Measurements from ENCODE around the gene BCL2. TPM values are rescaled to one million over a fixed set of nuclear protein-coding genes. Genes with fewer than 3 reads are reported as not detected.

Gene BCL2
- total RNA-seq, 1 experiment from 2014 or later = 2.5 TPM

DNA sequence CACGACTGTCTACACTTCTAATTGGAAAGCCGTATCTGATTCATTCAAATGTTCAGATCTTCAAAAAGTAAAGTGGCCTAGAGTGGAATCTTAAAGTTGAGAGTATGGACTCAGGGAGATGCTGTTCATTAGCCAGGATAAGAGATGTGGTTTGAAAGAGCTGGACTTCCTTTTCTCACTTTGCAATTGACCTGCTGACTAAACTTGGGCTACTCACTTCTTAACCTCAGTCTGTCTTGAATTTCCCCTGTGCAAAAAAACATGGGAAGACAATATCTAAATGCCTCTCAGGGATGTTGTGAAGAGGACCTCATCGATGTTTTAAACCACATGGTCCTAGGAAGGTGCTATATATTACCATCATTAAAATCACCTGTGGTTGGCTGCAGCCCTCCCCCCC is 64.1 kb downstream of the BCL2 start:
- Histone ChIP-seq H3K27me3 (ENCODE audit: insufficient read depth, low read length) (peaks cover 8% of the 10 kb centered on the region; the same call in 1 of the 2 replicates), H3K36me3 (ENCODE audit: control insufficient read depth in 1 of 2, insufficient read depth in 2 of 2, low read length in 2 of 2) (no peaks in the 10 kb centered on the region), H4K20me1 (ENCODE audit: insufficient read depth) (no peaks in the 10 kb centered on the region), H3K4me1 (ENCODE audit: control insufficient read depth in 1 of 2, insufficient read depth in 2 of 2, low read length in 2 of 2) (no peaks in the 10 kb centered on the region), H3K27ac (ENCODE audit: low read depth, low read length) (no peak overlapping the region), H3K79me2 (ENCODE audit: insufficient read depth, low read length) (no peaks in the 10 kb centered on the region), H3K9me2 (ENCODE audit: insufficient read depth) (no peaks in the 10 kb centered on the region), H3K4me2 (ENCODE audit: low read length) (no peak overlapping the region), H2AFZ (ENCODE audit: low read depth, low read length, poor library complexity, severe bottlenecking) (no peak overlapping the region), H3K4me3 (replicated peaks in 1 of 2; ENCODE audit: low read depth in 1 of 2, low read length in 2 of 2) (no peak overlapping the region), H3K9ac (ENCODE audit: low read length) (no peak overlapping the region), H3K9me3 (ENCODE audit: control insufficient read depth in 1 of 2, insufficient read depth in 1 of 2, low read depth in 1 of 2, low read length in 2 of 2) (no peaks in the 10 kb centered on the region)
- RAD21 ChIA-PET (ENCODE audit: low non-redundant PET in 1 of 2, low total read pairs in 2 of 2, uncharacterized antibody in 2 of 2, unreplicated experiment in 2 of 2) = no interaction called here
- CTCF ChIA-PET = no interaction called here
- TF ChIP-seq SRF (IDR thresholded peaks at IDR 0.05; ENCODE audit: low read depth) (no peak), SIN3A (IDR thresholded peaks at IDR 0.05; ENCODE audit: low read depth) (no peak), SP1 (IDR thresholded peaks at IDR 0.05; ENCODE audit: low read depth) (no peak), EZH2 (IDR thresholded peaks at IDR 0.05) (no peak), ZFX (IDR thresholded peaks at IDR 0.05) (no peak), EGR1 (IDR thresholded peaks at IDR 0.05; ENCODE audit: low read depth) (no peak), FOSL1 (IDR thresholded peaks at IDR 0.05; ENCODE audit: low read depth) (no peak), ZNF274 (IDR thresholded peaks at IDR 0.05; ENCODE audit: low read depth, low read length) (no peak), POLR2AphosphoS5 (IDR thresholded peaks at IDR 0.05; ENCODE audit: low read depth, low read length) (no peak), ELF1 (IDR thresholded peaks at IDR 0.05; ENCODE audit: borderline replicate concordance, low read depth) (no peak), RAD21 (IDR thresholded peaks at IDR 0.05; ENCODE audit: low read depth) (no peak), YY1 (IDR thresholded peaks at IDR 0.05; ENCODE audit: extremely low read depth, insufficient replicate concordance, low read depth, low read length) (no peak)
- TF ChIP-seq, protein P1, sequence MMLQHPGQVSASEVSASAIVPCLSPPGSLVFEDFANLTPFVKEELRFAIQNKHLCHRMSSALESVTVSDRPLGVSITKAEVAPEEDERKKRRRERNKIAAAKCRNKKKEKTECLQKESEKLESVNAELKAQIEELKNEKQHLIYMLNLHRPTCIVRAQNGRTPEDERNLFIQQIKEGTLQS (IDR thresholded peaks at IDR 0.05) = no peak
- TF ChIP-seq, protein P2, sequence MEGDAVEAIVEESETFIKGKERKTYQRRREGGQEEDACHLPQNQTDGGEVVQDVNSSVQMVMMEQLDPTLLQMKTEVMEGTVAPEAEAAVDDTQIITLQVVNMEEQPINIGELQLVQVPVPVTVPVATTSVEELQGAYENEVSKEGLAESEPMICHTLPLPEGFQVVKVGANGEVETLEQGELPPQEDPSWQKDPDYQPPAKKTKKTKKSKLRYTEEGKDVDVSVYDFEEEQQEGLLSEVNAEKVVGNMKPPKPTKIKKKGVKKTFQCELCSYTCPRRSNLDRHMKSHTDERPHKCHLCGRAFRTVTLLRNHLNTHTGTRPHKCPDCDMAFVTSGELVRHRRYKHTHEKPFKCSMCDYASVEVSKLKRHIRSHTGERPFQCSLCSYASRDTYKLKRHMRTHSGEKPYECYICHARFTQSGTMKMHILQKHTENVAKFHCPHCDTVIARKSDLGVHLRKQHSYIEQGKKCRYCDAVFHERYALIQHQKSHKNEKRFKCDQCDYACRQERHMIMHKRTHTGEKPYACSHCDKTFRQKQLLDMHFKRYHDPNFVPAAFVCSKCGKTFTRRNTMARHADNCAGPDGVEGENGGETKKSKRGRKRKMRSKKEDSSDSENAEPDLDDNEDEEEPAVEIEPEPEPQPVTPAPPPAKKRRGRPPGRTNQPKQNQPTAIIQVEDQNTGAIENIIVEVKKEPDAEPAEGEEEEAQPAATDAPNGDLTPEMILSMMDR (IDR thresholded peaks at IDR 0.05 in 2 of 3, conservative IDR thresholded peaks at IDR 0.05 in 1 of 3; ENCODE audit: borderline replicate concordance in 1 of 3, insufficient read depth in 1 of 3, low read depth in 2 of 3, low read length in 2 of 3) = no peak
- POLR2A ChIA-PET = no interaction called here
- DNase-seq (ENCODE audit: low read depth, low spot score) = no peak
- no TSS peak for BruUV-seq (replicated peaks)
- intact Hi-C loops (cut with micrococcal nuclease) = no loop called here
- ATAC-seq = no peak
